Measurements from ENCODE around the gene CRTAP.
"Not testable (repeated sequence)": the region's sequence is repeated elsewhere in the genome, so short reads cannot be mapped to it uniquely, and the experiment has no call there.

CRTAP gene

GRCh38 chr3:33100229-33100628 is 13.6 kb upstream of the CRTAP start:
- no peak for DNase-seq

DNA sequence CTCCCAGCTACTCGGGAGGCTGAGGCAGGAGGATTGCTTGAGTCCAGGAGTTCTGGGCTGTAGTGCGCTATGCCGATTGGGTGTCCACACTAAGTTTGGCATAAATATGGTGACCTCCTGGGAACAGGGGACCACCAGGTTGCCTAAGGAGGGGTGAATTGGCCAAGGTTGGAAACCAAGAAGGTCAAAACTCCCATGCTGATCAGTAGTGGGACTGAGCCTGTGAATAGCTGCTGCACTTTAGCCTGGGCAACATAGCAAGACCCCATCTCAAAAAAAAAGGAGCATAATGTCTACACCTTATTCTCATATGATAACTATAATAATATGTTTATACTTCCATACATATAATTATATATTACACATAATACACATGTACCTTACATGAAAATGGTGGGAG is 10.8 kb upstream of the CRTAP start:
- no peak for DNase-seq

- no peak for DNase-seq
These were observed 10.3 kb upstream of the CRTAP start for GRCh38 chr3:33103480-33103879.

DNA sequence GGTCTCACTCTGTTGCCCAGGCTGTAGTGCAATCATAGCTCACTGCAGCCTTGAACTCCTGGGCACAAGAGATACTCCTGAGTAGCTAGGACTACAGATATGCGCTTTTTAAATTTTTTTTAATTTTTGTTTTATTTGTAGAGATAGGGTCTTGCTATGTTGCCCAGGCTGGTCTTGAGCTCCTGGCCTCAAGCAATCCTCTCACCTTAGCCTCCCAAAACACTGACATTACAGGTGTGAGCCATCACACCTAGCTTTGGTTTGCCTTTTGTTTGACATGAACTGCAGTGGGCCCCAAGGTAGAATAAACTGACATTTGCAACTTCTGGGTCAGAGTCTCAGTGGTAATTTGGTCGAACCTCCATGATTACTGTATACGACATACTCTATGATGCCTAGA is 9.0 kb upstream of the CRTAP start:
- DNase-seq: no peak

DNA sequence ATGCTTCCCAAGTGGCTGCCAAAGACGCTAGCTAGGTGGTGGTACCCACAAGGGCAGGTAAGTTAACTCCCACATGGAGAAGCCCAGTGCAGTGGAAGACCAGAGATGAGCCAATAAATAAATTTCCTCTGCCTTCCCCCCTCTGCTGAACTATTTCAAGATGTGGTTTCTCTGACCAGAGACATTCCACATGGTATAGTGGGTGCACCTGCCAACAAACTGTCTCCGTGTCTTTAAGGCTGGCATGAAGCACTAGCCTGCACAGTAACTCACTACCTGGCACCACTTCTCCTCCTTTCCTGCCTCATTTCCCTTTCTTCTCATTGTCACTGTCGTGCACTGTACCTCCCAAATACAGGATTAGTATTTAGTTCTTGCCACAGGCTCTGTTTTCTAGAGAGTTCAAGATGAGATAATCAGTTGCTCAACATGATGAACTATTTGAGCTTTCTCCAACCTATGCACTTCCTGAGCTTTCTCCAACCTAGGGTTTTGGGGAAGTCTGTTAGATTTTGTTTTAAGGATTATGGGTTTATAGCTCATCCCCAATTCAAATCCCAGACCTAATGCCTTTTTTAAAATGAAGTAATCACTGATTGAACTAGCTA is 8.4 kb upstream of the CRTAP start:
- DNase-seq: no peak

GRCh38 chr3:33106854-33107253 is 7.0 kb upstream of the CRTAP start:
- not testable (repeated sequence) for DNase-seq

DNA sequence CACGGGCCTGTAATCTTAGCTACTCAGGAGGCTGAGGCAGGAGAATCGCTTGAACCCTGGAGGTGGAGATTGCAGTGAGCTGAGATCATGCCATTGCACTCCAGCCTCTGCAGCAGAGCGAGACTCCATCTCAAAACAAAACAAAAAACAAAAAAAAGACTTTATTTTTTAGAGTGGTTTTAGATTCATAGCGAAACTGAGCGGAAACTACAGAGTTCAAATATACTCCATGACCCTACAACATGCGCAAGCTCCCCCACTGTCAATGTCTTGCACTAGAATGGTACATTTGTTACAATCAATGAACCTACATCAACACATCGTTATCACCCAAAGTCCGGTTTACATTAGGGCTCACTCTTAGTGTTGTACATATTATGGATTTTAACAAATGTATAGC is 2.2 kb upstream of the CRTAP start:
- DNase-seq: no peak

DNA sequence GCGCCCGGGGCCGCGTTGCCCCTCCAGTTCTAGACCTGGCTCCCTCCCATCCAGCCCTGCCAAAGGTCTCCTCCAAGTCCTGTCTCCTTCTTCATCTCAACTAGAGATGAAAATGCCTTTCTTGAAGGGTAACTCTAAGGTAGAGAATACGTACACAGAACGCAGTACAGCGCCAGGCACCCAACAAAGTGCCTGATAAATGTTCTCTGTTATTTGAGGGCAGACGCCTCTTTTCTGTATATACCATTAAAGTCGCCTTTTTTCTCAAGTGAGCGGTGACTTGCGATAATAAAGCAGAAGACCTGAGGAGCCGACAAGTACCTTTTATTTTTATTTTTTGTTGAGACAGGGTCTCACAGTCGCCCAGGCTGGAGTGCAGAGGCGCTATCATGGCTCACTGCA is 809 bp downstream of the CRTAP start:
- DNase-seq: no peak

DNA sequence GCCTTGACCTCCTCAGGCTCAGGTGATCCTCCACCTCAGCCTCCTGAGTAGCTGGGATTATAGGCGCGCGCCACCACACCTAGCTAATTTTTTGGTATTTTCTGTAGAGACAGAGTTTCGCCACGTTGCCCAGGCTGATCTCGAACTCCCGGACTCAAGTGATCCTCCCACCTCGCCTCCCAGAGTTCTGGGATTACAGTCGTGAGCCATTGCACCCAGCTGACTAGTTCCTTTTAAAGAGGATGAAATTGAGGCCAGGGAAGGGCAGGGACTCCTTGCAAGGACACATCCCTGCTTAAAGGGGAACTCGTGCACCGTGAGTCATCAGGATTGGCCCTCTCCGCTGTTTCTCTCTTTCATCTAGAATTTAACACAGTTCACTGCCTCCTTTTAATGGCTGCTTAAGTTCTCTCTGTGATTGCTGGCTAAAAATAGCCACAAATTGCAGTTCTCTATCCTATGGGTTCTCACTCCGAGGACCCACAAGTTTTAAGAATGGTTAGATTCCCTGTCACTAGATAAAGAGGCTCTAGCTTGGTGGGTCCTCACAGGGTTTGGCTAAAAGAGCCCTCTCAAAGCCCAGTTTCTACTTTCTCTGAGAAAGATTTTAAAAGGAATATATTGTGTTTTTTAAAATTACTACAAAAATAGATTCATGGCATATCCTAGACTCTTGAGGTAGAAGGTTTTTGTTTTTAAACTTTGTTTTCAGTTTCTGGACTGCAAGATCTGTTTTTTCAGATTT is 1.4 kb downstream of the CRTAP start:
- no peak for DNase-seq

GRCh38 chr3:33117461-33117860 is 3.6 kb downstream of the CRTAP start:
- no peak for DNase-seq

GRCh38 chr3:33119891-33120290 is 6.1 kb downstream of the CRTAP start:
- no peak for DNase-seq

GRCh38 chr3:33122991-33123390 is 9.2 kb downstream of the CRTAP start:
- DNase-seq: no peak

DNA sequence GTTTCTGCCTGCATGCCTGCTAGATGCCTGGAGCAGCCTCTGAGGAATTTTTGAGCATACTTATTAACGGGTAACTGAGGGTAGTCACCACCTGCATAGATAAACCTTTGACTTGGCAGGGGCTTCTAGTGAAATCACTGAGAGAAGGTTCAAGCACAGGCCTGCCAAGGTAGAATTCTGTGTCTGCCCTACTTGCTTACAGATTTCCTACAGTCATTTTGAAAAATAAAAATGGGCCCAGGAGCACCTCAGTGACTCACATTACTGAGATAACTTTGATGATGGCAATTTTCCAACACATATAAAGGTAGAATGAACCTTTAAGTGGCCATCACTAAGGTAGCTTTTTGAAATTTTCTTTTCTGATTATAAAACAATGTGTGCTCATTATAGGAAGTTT is 10.8 kb downstream of the CRTAP start:
- DNase-seq: no peak

DNA sequence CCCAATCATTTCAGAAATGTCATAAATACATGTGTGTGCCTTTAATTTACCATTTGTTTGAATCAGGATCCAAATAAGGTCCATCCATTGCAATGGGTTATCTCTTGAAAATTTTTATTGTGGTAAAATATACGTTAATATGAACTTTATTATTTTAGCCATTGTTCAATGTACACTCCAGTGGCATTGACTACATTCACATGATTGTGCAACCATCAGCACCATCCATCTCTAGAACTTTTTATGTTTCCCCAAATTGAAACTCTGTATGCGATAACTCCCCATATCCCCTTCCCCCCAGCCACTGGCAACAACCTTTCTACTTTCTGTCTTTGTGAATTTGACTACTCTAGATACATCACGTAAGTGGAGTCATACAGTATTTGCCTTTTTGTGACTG is 12.0 kb downstream of the CRTAP start:
- no peak for DNase-seq

DNA sequence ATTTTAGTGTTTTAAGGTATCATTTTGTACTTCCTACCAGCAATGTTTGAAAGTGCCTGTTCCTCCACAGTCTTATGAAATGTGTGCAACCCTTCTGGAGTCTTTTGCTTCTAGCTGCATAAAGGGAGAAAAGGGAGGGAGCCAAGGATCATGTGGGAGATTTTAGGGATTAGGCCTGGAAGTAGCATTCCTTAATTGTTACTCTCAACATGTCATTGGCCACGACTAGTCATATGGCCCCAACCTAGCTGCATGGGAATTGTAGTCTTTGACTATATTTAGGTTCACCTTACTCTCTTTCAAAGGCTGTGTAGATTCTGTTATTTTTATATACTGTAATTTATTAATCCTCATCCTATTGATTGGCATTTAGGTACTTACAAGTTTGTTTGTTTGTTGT is 14.9 kb downstream of the CRTAP start:
- no peak for DNase-seq

- DNase-seq: no peak
These were observed 16.3 kb downstream of the CRTAP start for GRCh38 chr3:33130144-33130543.

DNA sequence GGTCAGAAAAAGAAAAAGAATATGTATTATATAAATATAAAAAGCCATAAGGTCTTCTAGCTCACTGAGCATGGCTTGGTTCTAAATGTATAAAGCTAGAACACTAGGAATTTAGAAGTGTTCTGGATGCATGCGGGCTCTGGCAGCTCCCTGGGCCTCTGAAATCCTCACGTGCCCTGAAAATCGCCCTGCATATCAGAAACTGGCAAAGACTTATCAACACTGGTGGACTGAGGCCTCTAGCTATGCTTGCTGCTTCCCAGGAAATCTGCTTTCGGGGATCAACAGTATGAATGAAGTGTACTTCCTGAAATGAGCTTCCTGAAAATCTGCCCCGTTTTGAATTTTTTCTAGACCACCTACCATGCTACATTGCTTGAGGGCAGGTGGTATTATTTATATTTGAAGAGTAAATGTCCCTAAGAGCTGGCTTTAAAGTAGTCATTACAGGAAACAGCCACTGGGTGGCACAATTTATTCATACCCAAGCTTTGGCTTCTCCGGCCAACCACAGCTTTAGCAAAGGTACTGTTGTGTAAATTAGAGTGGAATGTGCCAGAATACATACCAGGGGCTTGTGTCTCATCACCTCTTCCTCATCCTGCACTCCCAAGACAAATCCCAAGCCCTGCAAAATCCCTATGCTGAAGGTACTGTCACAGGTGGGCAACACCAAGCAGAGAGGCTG is 17.7 kb downstream of the CRTAP start:
- peak; percentile 31 for DNase-seq

DNA sequence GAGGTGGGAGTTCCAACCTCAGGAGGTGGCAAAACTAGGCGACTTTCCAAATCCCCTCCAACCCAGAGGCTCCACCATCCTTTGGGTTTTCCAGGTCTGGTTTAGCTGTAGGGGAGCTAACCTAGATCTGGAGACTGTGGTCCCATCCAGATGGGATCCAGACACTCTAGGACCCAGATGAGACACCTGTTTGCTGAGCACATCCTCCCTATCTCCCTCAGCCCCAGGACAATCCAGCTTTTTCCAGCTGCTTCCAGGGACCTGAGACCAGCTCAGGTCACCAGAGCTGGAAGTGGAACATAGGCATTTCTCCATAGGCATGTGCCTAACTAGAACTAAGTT is 18.2 kb downstream of the CRTAP start:
- DNase-seq: no peak

GRCh38 chr3:33134026-33134625 is 20.3 kb downstream of the CRTAP start:
- DNase-seq: no peak

DNA sequence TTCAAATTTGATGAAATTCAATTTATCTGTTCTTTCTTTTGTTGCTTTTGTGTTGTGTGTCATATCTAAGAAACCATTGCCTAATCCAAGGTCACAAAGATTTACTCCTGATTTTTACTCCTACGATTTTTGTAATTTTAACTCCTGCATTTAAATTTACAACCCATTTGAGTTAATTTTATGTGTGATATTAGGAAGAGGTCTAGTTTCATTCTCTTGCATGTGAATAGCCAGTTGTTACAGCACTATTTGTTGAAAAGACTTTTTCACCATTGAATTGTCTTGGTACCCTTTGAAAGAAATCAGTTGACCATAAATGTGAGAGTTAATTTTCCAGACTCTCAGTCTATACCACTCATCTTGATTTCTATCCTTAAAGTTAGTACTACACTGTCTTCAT is 23.9 kb downstream of the CRTAP start:
- DNase-seq: no peak

DNA sequence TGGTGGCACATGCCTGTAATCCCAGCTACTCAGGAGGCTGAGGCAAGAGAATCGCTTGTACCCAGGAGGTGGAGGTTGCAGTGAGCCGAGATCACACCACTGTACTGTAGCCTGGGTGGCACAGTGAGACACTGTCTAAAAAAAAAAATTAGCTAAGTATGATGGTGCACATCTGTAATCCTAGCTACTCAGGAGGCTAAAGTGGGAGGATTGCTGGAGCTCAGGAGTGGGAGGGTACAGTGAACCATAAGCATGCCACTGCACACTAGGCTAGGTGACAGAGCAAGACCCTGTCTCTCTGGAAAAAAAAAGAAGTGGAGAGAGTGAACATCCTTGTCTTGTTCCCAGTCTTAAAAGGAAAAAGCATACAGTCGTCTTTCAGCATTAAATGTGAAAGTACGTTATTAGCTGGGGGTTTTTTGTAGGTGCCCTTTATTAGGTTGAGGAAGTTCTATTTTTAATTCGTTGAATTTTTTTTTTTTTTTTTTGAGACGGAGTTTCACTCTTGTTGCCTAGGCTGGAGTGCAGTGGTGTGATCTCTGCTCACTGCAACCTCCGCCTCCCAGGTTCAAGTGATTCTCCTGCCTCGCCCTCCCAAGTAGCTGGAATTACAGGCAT is 25.3 kb downstream of the CRTAP start:
- DNase-seq: not testable (repeated sequence)

GRCh38 chr3:33139996-33140395 is 26.2 kb downstream of the CRTAP start:
- no peak for DNase-seq

DNA sequence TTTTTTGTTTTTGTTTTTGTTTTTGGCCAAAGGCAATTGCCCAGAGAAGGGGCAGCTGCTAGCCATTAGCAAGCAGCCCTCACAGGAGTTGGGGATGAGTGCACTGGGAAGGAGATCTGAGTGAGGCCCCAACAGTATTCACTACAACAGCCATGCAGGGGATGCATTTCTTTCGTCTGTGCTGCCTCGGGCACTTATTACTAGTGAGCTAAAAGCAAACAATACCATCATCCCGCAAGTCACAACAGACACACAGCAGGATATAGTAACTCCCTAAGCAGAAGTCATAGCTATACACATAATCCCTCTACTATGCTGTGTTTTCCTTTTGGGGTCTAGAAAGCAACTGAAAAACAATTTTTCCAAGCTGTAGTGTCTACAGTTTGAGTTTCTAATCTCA is 27.2 kb downstream of the CRTAP start:
- DNase-seq: no peak

GRCh38 chr3:33144433-33144832 is 30.6 kb downstream of the CRTAP start:
- DNase-seq: no peak

Measured in NCI-H748 treated with DMSO at 0.1 percent for 48 hours (cell line).